Measurements from ENCODE around the gene HLA-DQB2.
"Not testable (repeated sequence)": the region's sequence is repeated elsewhere in the genome, so short reads cannot be mapped to it uniquely, and the experiment has no call there.

DNA sequence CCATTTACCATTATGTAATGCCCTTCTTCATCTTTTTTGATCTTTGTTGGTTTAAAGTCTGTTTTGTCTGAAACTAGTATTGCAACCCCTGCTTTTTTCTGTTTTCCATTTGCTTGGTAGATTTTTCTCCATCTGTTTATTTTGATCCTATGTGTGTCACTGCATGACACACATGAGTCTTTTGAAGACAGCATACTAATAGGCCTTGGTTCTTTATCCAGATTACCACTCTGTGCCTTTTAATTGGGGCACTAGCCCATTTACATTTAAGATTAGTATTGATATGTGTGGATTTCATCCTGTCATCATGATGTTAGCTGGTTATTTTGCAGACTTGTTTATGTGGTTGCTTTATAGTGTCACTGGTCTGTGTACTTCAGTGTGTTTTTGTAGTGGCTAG is 42.1 kb upstream of the HLA-DQB2 start:
- TF ChIP-seq, protein P1, sequence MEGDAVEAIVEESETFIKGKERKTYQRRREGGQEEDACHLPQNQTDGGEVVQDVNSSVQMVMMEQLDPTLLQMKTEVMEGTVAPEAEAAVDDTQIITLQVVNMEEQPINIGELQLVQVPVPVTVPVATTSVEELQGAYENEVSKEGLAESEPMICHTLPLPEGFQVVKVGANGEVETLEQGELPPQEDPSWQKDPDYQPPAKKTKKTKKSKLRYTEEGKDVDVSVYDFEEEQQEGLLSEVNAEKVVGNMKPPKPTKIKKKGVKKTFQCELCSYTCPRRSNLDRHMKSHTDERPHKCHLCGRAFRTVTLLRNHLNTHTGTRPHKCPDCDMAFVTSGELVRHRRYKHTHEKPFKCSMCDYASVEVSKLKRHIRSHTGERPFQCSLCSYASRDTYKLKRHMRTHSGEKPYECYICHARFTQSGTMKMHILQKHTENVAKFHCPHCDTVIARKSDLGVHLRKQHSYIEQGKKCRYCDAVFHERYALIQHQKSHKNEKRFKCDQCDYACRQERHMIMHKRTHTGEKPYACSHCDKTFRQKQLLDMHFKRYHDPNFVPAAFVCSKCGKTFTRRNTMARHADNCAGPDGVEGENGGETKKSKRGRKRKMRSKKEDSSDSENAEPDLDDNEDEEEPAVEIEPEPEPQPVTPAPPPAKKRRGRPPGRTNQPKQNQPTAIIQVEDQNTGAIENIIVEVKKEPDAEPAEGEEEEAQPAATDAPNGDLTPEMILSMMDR (optimal IDR thresholded peaks at IDR 0.05 in 1 of 3, IDR thresholded peaks at IDR 0.05 in 1 of 3, conservative IDR thresholded peaks at IDR 0.05 in 1 of 3; ENCODE audit: extremely low read depth in 1 of 3, insufficient read depth in 2 of 3, low read length in 3 of 3): not testable (repeated sequence)
- TF ChIP-seq EZH2 (IDR thresholded peaks at IDR 0.05; ENCODE audit: low read length): not testable (repeated sequence)
